Urothelium cell line (cell line): ENCODE data around the gene SLC7A1.

Experiments used
- DNase-seq: peaks from one replicate; pipeline ENCODE4 v3.0.0; 2011; ENCODE audit warnings: low spot score, mixed read lengths
- FAIRE-seq: peaks from 2 replicates; lab custom pipeline; 2011; peaks lifted over from hg19 to GRCh38; lab: Jason Lieb, UNC

The SLC7A1 gene

GRCh38 chr13:29583073-29583785, 12.3 kb downstream of the SLC7A1 start:
- DNase-seq = no peak

GRCh38 chr13:29582171-29582570, 13.3 kb downstream of the SLC7A1 start:
- FAIRE-seq (no peak), DNase-seq (no peak)

More at GRCh38 chr13:29583073-29583785, 12.3 kb downstream of the SLC7A1 start:
- no peak for FAIRE-seq

- no peak for DNase-seq
- no peak for FAIRE-seq
Observed at GRCh38 chr13:29581666-29582065, 13.8 kb downstream of the SLC7A1 start.

GRCh38 chr13:29579094-29579493, 16.4 kb downstream of the SLC7A1 start:
- no peak for DNase-seq
- no peak for FAIRE-seq

- FAIRE-seq = no peak
Observed at GRCh38 chr13:29578300-29579085, 17.0 kb downstream of the SLC7A1 start.

GRCh38 chr13:29577136-29578051, 18.1 kb downstream of the SLC7A1 start:
- DNase-seq (no peak), FAIRE-seq (no peak)

More at GRCh38 chr13:29578300-29579085, 17.0 kb downstream of the SLC7A1 start:
- no peak for DNase-seq

GRCh38 chr13:29576581-29576980, 18.9 kb downstream of the SLC7A1 start:
- FAIRE-seq (no peak), DNase-seq (no peak)

- no peak for DNase-seq
- no peak for FAIRE-seq
Observed at GRCh38 chr13:29575098-29575497, 20.4 kb downstream of the SLC7A1 start.

- no peak for FAIRE-seq
- DNase-seq = no peak
Observed at GRCh38 chr13:29573190-29573589, 22.3 kb downstream of the SLC7A1 start.

- DNase-seq (no peak), FAIRE-seq (no peak)
Observed at GRCh38 chr13:29572575-29572974, 22.9 kb downstream of the SLC7A1 start.

GRCh38 chr13:29571876-29572570, 23.5 kb downstream of the SLC7A1 start:
- no peak for DNase-seq
- no peak for FAIRE-seq

- DNase-seq (no peak), FAIRE-seq (no peak)
Observed at GRCh38 chr13:29570051-29570654, 25.3 kb downstream of the SLC7A1 start.

- DNase-seq (no peak), FAIRE-seq (no peak)
Observed at GRCh38 chr13:29569253-29570050, 26.0 kb downstream of the SLC7A1 start.

- no peak for DNase-seq
- FAIRE-seq = no peak
Observed at GRCh38 chr13:29568731-29569130, 26.8 kb downstream of the SLC7A1 start.

- no peak for DNase-seq
- FAIRE-seq = no peak
Observed at GRCh38 chr13:29567411-29567810, 28.1 kb downstream of the SLC7A1 start.

GRCh38 chr13:29566206-29566605, 29.3 kb downstream of the SLC7A1 start:
- FAIRE-seq (no peak), DNase-seq (no peak)

- no peak for FAIRE-seq
- no peak for DNase-seq
Observed at GRCh38 chr13:29564818-29565217, 30.7 kb downstream of the SLC7A1 start.

GRCh38 chr13:29564373-29564772, 31.1 kb downstream of the SLC7A1 start:
- DNase-seq (no peak), FAIRE-seq (no peak)

- no peak for FAIRE-seq
Observed at GRCh38 chr13:29563941-29564340, 31.5 kb downstream of the SLC7A1 start.

More at GRCh38 chr13:29563941-29564340, 31.5 kb downstream of the SLC7A1 start:
- DNase-seq = no peak
